ENCODE results near the gene KSR2.
"Not testable (repeated sequence)": the region's sequence is repeated elsewhere in the genome, so short reads cannot be mapped to it uniquely, and the experiment has no call there.

Gene KSR2

GRCh38 chr12:117885211-117885610 is 83.6 kb downstream of the KSR2 start:
- no peak for TF ChIP-seq POLR2AphosphoS5 (IDR thresholded peaks at IDR 0.05; ENCODE audit: low read depth, low read length)
- no peak for TF ChIP-seq TAF1 (IDR thresholded peaks at IDR 0.05; ENCODE audit: borderline replicate concordance, low read depth, low read length)
- no peak for TF ChIP-seq POLR2A (IDR thresholded peaks at IDR 0.05; ENCODE audit: low read depth, low read length)
- FAIRE-seq (no peak), DNase-seq (ENCODE audit: insufficient read length) (no peak)

- TF ChIP-seq POLR2AphosphoS5 (IDR thresholded peaks at IDR 0.05; ENCODE audit: low read depth, low read length): no peak
- no peak for TF ChIP-seq POLR2A (IDR thresholded peaks at IDR 0.05; ENCODE audit: low read depth, low read length)
- TF ChIP-seq TAF1 (IDR thresholded peaks at IDR 0.05; ENCODE audit: borderline replicate concordance, low read depth, low read length): no peak
- no peak for DNase-seq (ENCODE audit: insufficient read length)
These were observed 84.6 kb downstream of the KSR2 start for GRCh38 chr12:117884161-117884560.

GRCh38 chr12:117882603-117883184 is 86.1 kb downstream of the KSR2 start:
- FAIRE-seq (no peak), DNase-seq (ENCODE audit: insufficient read length) (no peak)
- TF ChIP-seq POLR2A (IDR thresholded peaks at IDR 0.05; ENCODE audit: low read depth, low read length) (no peak), POLR2AphosphoS5 (IDR thresholded peaks at IDR 0.05; ENCODE audit: low read depth, low read length) (no peak), TAF1 (IDR thresholded peaks at IDR 0.05; ENCODE audit: borderline replicate concordance, low read depth, low read length) (no peak)

More at GRCh38 chr12:117884161-117884560, 84.6 kb downstream of the KSR2 start:
- FAIRE-seq: no peak

GRCh38 chr12:117882181-117882580 is 86.6 kb downstream of the KSR2 start:
- DNase-seq (ENCODE audit: insufficient read length) (no peak), FAIRE-seq (no peak)
- TF ChIP-seq TAF1 (IDR thresholded peaks at IDR 0.05; ENCODE audit: borderline replicate concordance, low read depth, low read length): no peak
- TF ChIP-seq POLR2A (IDR thresholded peaks at IDR 0.05; ENCODE audit: low read depth, low read length): no peak
- TF ChIP-seq POLR2AphosphoS5 (IDR thresholded peaks at IDR 0.05; ENCODE audit: low read depth, low read length): no peak

- no peak for FAIRE-seq
- TF ChIP-seq POLR2A (IDR thresholded peaks at IDR 0.05; ENCODE audit: low read depth, low read length) (no peak), TAF1 (IDR thresholded peaks at IDR 0.05; ENCODE audit: borderline replicate concordance, low read depth, low read length) (no peak), POLR2AphosphoS5 (IDR thresholded peaks at IDR 0.05; ENCODE audit: low read depth, low read length) (no peak)
- DNase-seq (ENCODE audit: insufficient read length): no peak
These were observed 87.3 kb downstream of the KSR2 start for GRCh38 chr12:117881517-117881916.

GRCh38 chr12:117878605-117879004 is 90.2 kb downstream of the KSR2 start:
- FAIRE-seq (no peak), DNase-seq (ENCODE audit: insufficient read length) (no peak)
- TF ChIP-seq TAF1 (IDR thresholded peaks at IDR 0.05; ENCODE audit: borderline replicate concordance, low read depth, low read length) (no peak), POLR2A (IDR thresholded peaks at IDR 0.05; ENCODE audit: low read depth, low read length) (no peak), POLR2AphosphoS5 (IDR thresholded peaks at IDR 0.05; ENCODE audit: low read depth, low read length) (no peak)

GRCh38 chr12:117876436-117876816 is 92.4 kb downstream of the KSR2 start:
- TF ChIP-seq POLR2AphosphoS5 (IDR thresholded peaks at IDR 0.05; ENCODE audit: low read depth, low read length) (no peak), TAF1 (IDR thresholded peaks at IDR 0.05; ENCODE audit: borderline replicate concordance, low read depth, low read length) (no peak), POLR2A (IDR thresholded peaks at IDR 0.05; ENCODE audit: low read depth, low read length) (no peak)
- FAIRE-seq: no peak

GRCh38 chr12:117875744-117876435 is 92.9 kb downstream of the KSR2 start:
- FAIRE-seq (no peak), DNase-seq (ENCODE audit: insufficient read length) (no peak)
- TF ChIP-seq TAF1 (IDR thresholded peaks at IDR 0.05; ENCODE audit: borderline replicate concordance, low read depth, low read length) (no peak), POLR2A (IDR thresholded peaks at IDR 0.05; ENCODE audit: low read depth, low read length) (no peak), POLR2AphosphoS5 (IDR thresholded peaks at IDR 0.05; ENCODE audit: low read depth, low read length) (no peak)

More at GRCh38 chr12:117876436-117876816, 92.4 kb downstream of the KSR2 start:
- DNase-seq (ENCODE audit: insufficient read length): no peak

GRCh38 chr12:117874842-117875434 is 93.9 kb downstream of the KSR2 start:
- no peak for TF ChIP-seq POLR2A (IDR thresholded peaks at IDR 0.05; ENCODE audit: low read depth, low read length)
- no peak for TF ChIP-seq POLR2AphosphoS5 (IDR thresholded peaks at IDR 0.05; ENCODE audit: low read depth, low read length)
- no peak for TF ChIP-seq TAF1 (IDR thresholded peaks at IDR 0.05; ENCODE audit: borderline replicate concordance, low read depth, low read length)
- FAIRE-seq (peak; percentile 91), DNase-seq (ENCODE audit: insufficient read length) (peak; percentile 46)

- FAIRE-seq: not testable (repeated sequence)
These were observed 94.6 kb downstream of the KSR2 start for GRCh38 chr12:117874198-117874597.

GRCh38 chr12:117872546-117873169 is 96.1 kb downstream of the KSR2 start:
- FAIRE-seq: no peak

More at GRCh38 chr12:117874198-117874597, 94.6 kb downstream of the KSR2 start:
- DNase-seq (ENCODE audit: insufficient read length): not testable (repeated sequence)

More at GRCh38 chr12:117872546-117873169, 96.1 kb downstream of the KSR2 start:
- TF ChIP-seq POLR2AphosphoS5 (IDR thresholded peaks at IDR 0.05; ENCODE audit: low read depth, low read length) (no peak), POLR2A (IDR thresholded peaks at IDR 0.05; ENCODE audit: low read depth, low read length) (no peak), TAF1 (IDR thresholded peaks at IDR 0.05; ENCODE audit: borderline replicate concordance, low read depth, low read length) (no peak)
- DNase-seq (ENCODE audit: insufficient read length): no peak

All from GM12892 (cell line).